K562 (cell line): ENCODE data around the gene ZNF74. TPM values are rescaled to one million over a fixed set of nuclear protein-coding genes. Genes with fewer than 3 reads are reported as not detected.

Experiments used
- ELF4 ChIP-seq: fragments of 450-650 bp; formaldehyde crosslinking; IDR thresholded peaks from 2 replicates; pipeline ENCODE4 v1.4.0; 2022; ENCODE audit warnings: missing genetic modification characterization
- KLF10 ChIP-seq: fragments of 250-450 bp; sonication (Bioruptor Pico); IDR thresholded peaks from 2 replicates; pipeline ENCODE4 v1.6.1; 2021; ENCODE audit warnings: matching md5 sums
- MGA ChIP-seq: fragments of 450-650 bp; IDR thresholded peaks from 2 replicates; pipeline ENCODE4 v1.6.1; 2016; ENCODE audit warnings: mild to moderate bottlenecking, moderate library complexity
- NCOA4 ChIP-seq: fragments of 450-650 bp; IDR thresholded peaks from 2 replicates; pipeline ENCODE4 v1.6.1; 2018; ENCODE audit warnings: mild to moderate bottlenecking; ENCODE audit not compliant: partially characterized antibody
- NFRKB ChIP-seq: fragments of 450-650 bp; IDR thresholded peaks from 2 replicates; pipeline ENCODE4 v1.6.1; 2016; ENCODE audit warnings: low read depth
- POLR2AphosphoS2 ChIP-seq: IDR thresholded peaks from 2 replicates; pipeline ENCODE4 v1.6.1; 2012; ENCODE audit warnings: low read length, improper control_type of control experiment
- PURB ChIP-seq: sonication (generic); formaldehyde crosslinking; IDR thresholded peaks from 2 replicates; pipeline ENCODE4 v1.9.0; 2021; ENCODE audit warnings: low read depth, mild to moderate bottlenecking, missing genetic modification reagents
- TEAD1 ChIP-seq, 2 experiments: fragments of 450-650 bp in 1 of 2; sonication (generic) in 1 of 2; formaldehyde crosslinking; IDR thresholded peaks; 2 replicates each; pipeline versions ENCODE4 v1.4.0 to v1.8.0; 2020 to 2022; ENCODE audit warnings: mild to moderate bottlenecking in 2 of 2, missing genetic modification reagents in 1 of 2
- THAP12 ChIP-seq: fragments of 250-450 bp; sonication (Bioruptor Pico); IDR thresholded peaks from 2 replicates; pipeline ENCODE4 v1.9.0; 2021; ENCODE audit warnings: mild to moderate bottlenecking, inconsistent platforms
- ZNF175 ChIP-seq: fragments of 200-800 bp; sonication (Bioruptor generic); IDR thresholded peaks from 2 replicates; pipeline ENCODE4 v1.6.1; 2016; ENCODE audit warnings: low read depth, mild to moderate bottlenecking, missing genetic modification characterization, missing compliant biosample characterization
- ZNF518B ChIP-seq: fragments of 250-450 bp; sonication (Bioruptor Pico); IDR thresholded peaks from 2 replicates; pipeline ENCODE4 v1.5.0; 2021; ENCODE audit warnings: mild to moderate bottlenecking, moderate library complexity
- ZNF57 ChIP-seq: fragments of 450-650 bp; formaldehyde crosslinking; IDR thresholded peaks from 2 replicates; pipeline ENCODE4 v1.4.0; 2020; ENCODE audit warnings: mild to moderate bottlenecking, moderate library complexity
- polyA plus RNA-seq, 8 experiments: library from polyadenylated mRNA; depleted of rRNA in 4 of 8; stranded (reverse) in 5 of 8; unstranded in 3 of 8; fragments of >200 nt; fragmentation: Nextera tagmentation in 2 of 8; fragmentation: Illumina TruSeq in 1 of 8; extraction: Ambion mirVana in 2 of 8; extraction: Trizol in 1 of 8; gene quantifications; 2 replicates each; pipeline versions ENCODE4 v1.2.1 to v1.2.3, GENCODE V29; 2011 to 2014; ENCODE audit warnings: inconsistent platforms in 1 of 8, missing spikeins in 1 of 8
- total RNA-seq, 7 experiments: library from RNA; depleted of rRNA in 6 of 7; stranded (reverse); fragments of >200 nt in 6 of 7; fragmentation: Illumina TruSeq in 2 of 7; extraction: Trizol in 2 of 7; gene quantifications; 2 replicates each; pipeline versions ENCODE4 v1.2.1 to v1.2.3, GENCODE V29; 2011 to 2021; ENCODE audit warnings: low replicate concordance in 1 of 7

ZNF74 gene
- total and polyA plus RNA-seq, 9 of the 15 experiments (the other 6 are each of a cell fraction or from before 2014, with no cell fraction given), result 2.4 to 53.5 (median 31.5) TPM

GRCh38 chr22:20451920-20452319 lies 58.0 kb downstream of the ZNF74 start (continued):
- TF ChIP-seq MGA, result peak; percentile 61
- TF ChIP-seq ELF4 (CRISPR knock-in tag), result no peak
- TF ChIP-seq POLR2AphosphoS2, result no peak
- no peak for TF ChIP-seq PURB (CRISPR knock-in tag)
- no peak for TF ChIP-seq TEAD1 (CRISPR knock-in tag; IDR thresholded peaks at IDR 0.05)
- TF ChIP-seq ZNF175 (CRISPR knock-in tag), result no peak
- TF ChIP-seq KLF10 (CRISPR knock-in tag), result no peak
- no peak for TF ChIP-seq ZNF57 (CRISPR knock-in tag)
- TF ChIP-seq NFRKB, result no peak
- 0 out of 2 replicates have a peak, but pooled peaks have one; percentile 16 for TF ChIP-seq THAP12 (CRISPR knock-in tag)
- TF ChIP-seq NCOA4, result no peak
- no peak for TF ChIP-seq ZNF518B (CRISPR knock-in tag)
